ENCODE data around the gene RETREG3. TPM values are rescaled to one million over a fixed set of nuclear protein-coding genes. Genes with fewer than 3 reads are reported as not detected.
A peak's percentile ranks its signal among the peaks of the same experiment; 100 is the strongest.

RETREG3 gene
- total and polyA plus RNA-seq, 9 of the 15 experiments (the other 6 are each of a cell fraction or from before 2014, with no cell fraction given) = 4.1 to 39.0 (median 16.9) TPM

DNA sequence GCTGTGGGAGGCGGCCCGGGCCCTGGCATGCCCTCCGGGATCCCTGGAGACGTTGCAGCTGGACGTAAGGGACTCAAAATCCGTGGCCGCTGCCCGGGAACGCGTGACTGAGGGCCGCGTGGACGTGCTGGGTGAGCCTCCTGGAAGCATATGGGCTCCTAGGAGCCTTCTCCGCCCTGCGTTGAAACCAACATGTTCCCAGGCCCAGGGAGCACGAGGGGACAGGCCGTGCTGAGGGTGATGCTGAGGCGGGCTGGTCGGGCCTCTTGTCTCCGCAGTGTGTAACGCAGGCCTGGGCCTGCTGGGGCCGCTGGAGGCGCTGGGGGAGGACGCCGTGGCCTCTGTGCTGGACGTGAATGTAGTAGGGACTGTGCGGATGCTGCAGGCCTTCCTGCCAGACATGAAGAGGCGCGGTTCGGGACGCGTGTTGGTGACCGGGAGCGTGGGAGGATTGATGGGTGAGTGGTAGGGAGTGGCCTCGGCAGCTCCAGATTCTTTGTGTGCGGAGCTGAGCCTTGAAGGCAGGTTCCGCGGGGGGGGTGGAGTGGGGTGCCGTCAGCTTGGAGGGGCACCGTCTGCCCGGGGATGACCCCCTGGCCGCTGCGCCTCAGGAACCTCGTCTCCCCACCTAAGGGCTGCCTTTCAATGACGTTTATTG is 55.9 kb downstream of the RETREG3 start (continued):
- no peak for TF ChIP-seq CHAMP1 (IDR thresholded peaks at IDR 0.05)
- TF ChIP-seq TAF7 (tag; IDR thresholded peaks at IDR 0.05) = no peak
- no peak for TF ChIP-seq MECOM (CRISPR knock-in tag; IDR thresholded peaks at IDR 0.05)
- TF ChIP-seq KDM1A (IDR thresholded peaks at IDR 0.05) = no peak; a peak in 1 of 4 replicates
- TF ChIP-seq ZNF324 (CRISPR knock-in tag; IDR thresholded peaks at IDR 0.05) = no peak
- no peak for TF ChIP-seq PCBP1 (IDR thresholded peaks at IDR 0.05; ENCODE audit: low read depth, low read length, poor library complexity, severe bottlenecking)
- no peak for TF ChIP-seq ESRRB (CRISPR knock-in tag; IDR thresholded peaks at IDR 0.05; ENCODE audit: borderline replicate concordance)
- TF ChIP-seq, protein P1, sequence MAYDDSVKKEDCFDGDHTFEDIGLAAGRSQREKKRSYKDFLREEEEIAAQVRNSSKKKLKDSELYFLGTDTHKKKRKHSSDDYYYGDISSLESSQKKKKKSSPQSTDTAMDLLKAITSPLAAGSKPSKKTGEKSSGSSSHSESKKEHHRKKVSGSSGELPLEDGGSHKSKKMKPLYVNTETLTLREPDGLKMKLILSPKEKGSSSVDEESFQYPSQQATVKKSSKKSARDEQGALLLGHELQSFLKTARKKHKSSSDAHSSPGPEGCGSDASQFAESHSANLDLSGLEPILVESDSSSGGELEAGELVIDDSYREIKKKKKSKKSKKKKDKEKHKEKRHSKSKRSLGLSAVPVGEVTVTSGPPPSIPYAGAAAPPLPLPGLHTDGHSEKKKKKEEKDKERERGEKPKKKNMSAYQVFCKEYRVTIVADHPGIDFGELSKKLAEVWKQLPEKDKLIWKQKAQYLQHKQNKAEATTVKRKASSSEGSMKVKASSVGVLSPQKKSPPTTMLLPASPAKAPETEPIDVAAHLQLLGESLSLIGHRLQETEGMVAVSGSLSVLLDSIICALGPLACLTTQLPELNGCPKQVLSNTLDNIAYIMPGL (CRISPR knock-in tag; IDR thresholded peaks at IDR 0.05) = no peak
- peak; percentile 78 for TF ChIP-seq MEIS2 (IDR thresholded peaks at IDR 0.05; ENCODE audit: partially characterized antibody)
- no peak for TF ChIP-seq RBM17 (IDR thresholded peaks at IDR 0.05; ENCODE audit: borderline replicate concordance, low read depth, low read length)
- TF ChIP-seq TEAD4 (IDR thresholded peaks at IDR 0.05; ENCODE audit: low read length) = no peak
- TF ChIP-seq TEAD4 (CRISPR knock-in tag; IDR thresholded peaks at IDR 0.05; ENCODE audit: borderline replicate concordance) = no peak
- no peak for TF ChIP-seq ZFP1 (CRISPR knock-in tag; IDR thresholded peaks at IDR 0.05)
- no peak for TF ChIP-seq BRD9 (IDR thresholded peaks at IDR 0.05; ENCODE audit: low read depth, partially characterized antibody)
- no peak for TF ChIP-seq SNIP1 (IDR thresholded peaks at IDR 0.05; ENCODE audit: low read depth)
- TF ChIP-seq CXXC5 (CRISPR knock-in tag; IDR thresholded peaks at IDR 0.05) = peak; percentile 77
- TF ChIP-seq SREBF2 (CRISPR knock-in tag; IDR thresholded peaks at IDR 0.05) = peak; percentile 54; the same call in 1 of the 2 replicates
- 0 out of 2 replicates have a peak, but pooled peaks have one; percentile 14 for TF ChIP-seq ZNF384 (IDR thresholded peaks at IDR 0.05; ENCODE audit: low read depth, low read length)
- TF ChIP-seq ETS2 (tag; IDR thresholded peaks at IDR 0.05; ENCODE audit: borderline replicate concordance, poor library complexity, severe bottlenecking) = no peak
- TF ChIP-seq LCOR (CRISPR knock-in tag; IDR thresholded peaks at IDR 0.05) = no peak
- TF ChIP-seq ARID2 (IDR thresholded peaks at IDR 0.05) = no peak
- no peak for TF ChIP-seq NR3C1 (CRISPR knock-in tag; IDR thresholded peaks at IDR 0.05)
- TF ChIP-seq TBP (optimal IDR thresholded peaks at IDR 0.05; ENCODE audit: low read depth, low read length) = no peak
- TF ChIP-seq ZNF696 (CRISPR knock-in tag; conservative IDR thresholded peaks at IDR 0.05) = no peak
- TF ChIP-seq ZC3H8 (IDR thresholded peaks at IDR 0.05) = no peak
- no peak for TF ChIP-seq NCOA2 (IDR thresholded peaks at IDR 0.05; ENCODE audit: partially characterized antibody in 2 of 2)
- no peak for TF ChIP-seq IRF2 (CRISPR knock-in tag; IDR thresholded peaks at IDR 0.05)
- no peak for TF ChIP-seq CAMTA2 (CRISPR knock-in tag; conservative IDR thresholded peaks at IDR 0.05)
- TF ChIP-seq OTX1 (CRISPR knock-in tag; IDR thresholded peaks at IDR 0.05) = no peak; the same call in 1 of the 2 replicates
